ENCODE results near the gene CBX5.

The CBX5 gene

GRCh38 chr12:54182086-54182485 is 97.8 kb downstream of the CBX5 start:
- no peaks in the 10 kb centered on the region for H4K20me1 ChIP-seq (ENCODE audit: insufficient read depth)
- no peak overlapping the region for H3K4me3 ChIP-seq (IDR thresholded peaks at IDR 0.05; ENCODE audit: insufficient read depth, low read depth, low read length)
- H3K4me2 ChIP-seq: no peak overlapping the region
- no peak for TF ChIP-seq CTCF (conservative IDR thresholded peaks at IDR 0.05; ENCODE audit: low read depth, low read length)
- no peaks in the 10 kb centered on the region for H3K79me2 ChIP-seq (ENCODE audit: insufficient read depth, low read depth)
- H3K36me3 ChIP-seq (ENCODE audit: insufficient read depth): no peaks in the 10 kb centered on the region
- no peaks in the 10 kb centered on the region for H3K4me1 ChIP-seq (ENCODE audit: low read depth, poor library complexity, severe bottlenecking)
- H3K27ac ChIP-seq: no peak overlapping the region
- H3K27me3 ChIP-seq (ENCODE audit: insufficient read depth, low read depth): no peaks in the 10 kb centered on the region
- H3K9ac ChIP-seq: no peak overlapping the region
- H2AFZ ChIP-seq (ENCODE audit: low read depth): no peak overlapping the region
